Brain microvascular endothelial cell (primary cell): ENCODE results near the gene TMIE.

Experiments
- DNase-seq: peaks from one replicate; pipeline ENCODE4 v3.0.0-alpha.2; 2020
- H3K27ac ChIP-seq: fragments of 250-450 bp; sonication (Bioruptor Pico); 2 replicates; pipeline ENCODE4 v1.5.1; 2020; ENCODE audit warnings: mild to moderate bottlenecking, moderate library complexity
- H3K27me3 ChIP-seq: fragments of 250-450 bp; sonication (Bioruptor Pico); replicated peaks from 2 replicates; pipeline ENCODE4 v1.5.1; 2020; ENCODE audit warnings: mild to moderate bottlenecking
- H3K36me3 ChIP-seq: fragments of 250-450 bp; sonication (Bioruptor Pico); replicated peaks from 2 replicates; pipeline ENCODE4 v1.5.1; 2020; ENCODE audit warnings: mild to moderate bottlenecking
- H3K4me3 ChIP-seq: 2 replicates; pipeline ENCODE4 v1.5.1; 2011; ENCODE audit warnings: low read depth, mild to moderate bottlenecking, control low read depth, low read length, moderate library complexity
- in situ Hi-C: cut with HindIII; loops from 2 replicates; pipeline ENCODE4 v1.10.0; 2017; ENCODE audit warnings: low sequenced_read_pairs, low pct_ligation_motif_present
- TF ChIP-seq, protein P1 (sequence below): IDR thresholded peaks from 2 replicates; pipeline ENCODE4 v1.5.1; 2011; ENCODE audit warnings: low read depth, mild to moderate bottlenecking, moderate library complexity, low read length, control low read depth, inconsistent platforms; ENCODE audit errors: missing control alignments

The TMIE gene

DNA sequence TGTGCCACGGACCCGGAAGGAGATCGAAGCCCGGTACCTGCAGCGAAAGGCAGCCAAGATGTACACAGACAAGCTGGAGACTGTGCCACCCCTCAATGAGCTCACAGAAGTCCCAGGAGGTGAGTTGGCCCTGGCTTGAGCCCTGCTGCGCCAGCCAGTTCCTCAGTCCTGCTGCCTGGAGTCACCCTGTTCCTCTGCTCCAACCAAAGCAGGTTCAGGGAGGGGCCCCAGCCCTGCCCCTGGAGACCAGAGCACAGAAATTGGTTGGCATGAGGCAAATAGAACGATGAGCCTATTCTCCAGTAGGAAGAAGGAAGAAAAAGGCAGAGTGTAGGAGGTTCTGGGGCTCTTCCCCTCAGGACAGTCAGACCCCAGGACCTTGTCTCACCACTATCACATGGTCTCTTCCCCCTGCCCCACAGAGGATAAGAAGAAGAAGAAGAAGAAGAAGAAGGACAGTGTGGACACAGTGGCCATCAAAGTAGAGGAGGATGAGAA lies 8.0 kb downstream of the TMIE start:
- Histone ChIP-seq H3K36me3 (no peaks in the 10 kb centered on the region), H3K27ac (no peak overlapping the region), H3K4me3 (no peak overlapping the region), H3K27me3 (no peaks in the 10 kb centered on the region)
- TF ChIP-seq, protein P1, sequence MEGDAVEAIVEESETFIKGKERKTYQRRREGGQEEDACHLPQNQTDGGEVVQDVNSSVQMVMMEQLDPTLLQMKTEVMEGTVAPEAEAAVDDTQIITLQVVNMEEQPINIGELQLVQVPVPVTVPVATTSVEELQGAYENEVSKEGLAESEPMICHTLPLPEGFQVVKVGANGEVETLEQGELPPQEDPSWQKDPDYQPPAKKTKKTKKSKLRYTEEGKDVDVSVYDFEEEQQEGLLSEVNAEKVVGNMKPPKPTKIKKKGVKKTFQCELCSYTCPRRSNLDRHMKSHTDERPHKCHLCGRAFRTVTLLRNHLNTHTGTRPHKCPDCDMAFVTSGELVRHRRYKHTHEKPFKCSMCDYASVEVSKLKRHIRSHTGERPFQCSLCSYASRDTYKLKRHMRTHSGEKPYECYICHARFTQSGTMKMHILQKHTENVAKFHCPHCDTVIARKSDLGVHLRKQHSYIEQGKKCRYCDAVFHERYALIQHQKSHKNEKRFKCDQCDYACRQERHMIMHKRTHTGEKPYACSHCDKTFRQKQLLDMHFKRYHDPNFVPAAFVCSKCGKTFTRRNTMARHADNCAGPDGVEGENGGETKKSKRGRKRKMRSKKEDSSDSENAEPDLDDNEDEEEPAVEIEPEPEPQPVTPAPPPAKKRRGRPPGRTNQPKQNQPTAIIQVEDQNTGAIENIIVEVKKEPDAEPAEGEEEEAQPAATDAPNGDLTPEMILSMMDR = no peak
- in situ Hi-C loops = no loop called here
- no peak for DNase-seq

DNA sequence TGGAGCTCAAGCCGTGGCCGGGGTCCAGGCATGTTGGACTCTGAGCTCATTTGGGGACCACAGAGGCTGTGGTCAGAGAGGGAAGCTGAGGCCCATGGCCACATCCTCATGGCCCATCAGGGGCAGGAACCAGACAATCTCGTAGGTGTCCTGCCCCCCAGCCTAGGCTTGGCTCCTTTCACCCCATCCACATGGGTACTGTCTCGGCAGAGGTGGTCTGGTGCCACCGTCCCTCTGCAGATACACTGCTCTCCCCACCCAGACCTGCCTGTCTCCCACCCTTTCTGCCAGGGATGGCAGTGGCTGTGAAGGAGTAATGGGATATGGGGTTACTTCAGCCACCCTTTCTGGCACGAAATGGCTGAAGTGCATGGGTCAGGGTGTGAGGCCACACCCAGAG lies 8.5 kb downstream of the TMIE start:
- TF ChIP-seq, protein P1 = no peak
- in situ Hi-C loops = no loop called here
- Histone ChIP-seq H3K4me3 (no peak overlapping the region), H3K36me3 (no peaks in the 10 kb centered on the region), H3K27me3 (no peaks in the 10 kb centered on the region), H3K27ac (no peak overlapping the region)
- DNase-seq = no peak

DNA sequence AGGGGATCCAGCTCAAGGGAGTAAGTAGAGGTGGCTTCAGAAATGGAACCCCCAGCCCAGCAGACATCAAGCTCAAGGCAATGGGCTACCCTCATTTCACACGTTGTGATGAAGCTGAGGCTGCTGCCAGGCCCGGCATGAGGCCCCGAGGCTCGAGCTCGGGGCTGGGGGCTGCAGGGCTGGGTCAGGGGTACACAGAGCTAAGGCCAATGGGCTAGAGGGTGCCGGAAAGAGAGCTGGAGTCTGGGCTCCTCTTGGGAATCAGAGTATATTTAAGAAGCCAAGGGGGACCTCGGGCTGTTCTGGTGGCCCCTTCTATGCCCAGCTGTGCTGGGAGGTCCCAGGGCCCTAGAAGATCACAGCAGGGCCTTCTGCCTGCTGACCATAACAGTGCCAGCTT lies 9.0 kb downstream of the TMIE start:
- Histone ChIP-seq H3K4me3 (no peak overlapping the region), H3K27me3 (no peaks in the 10 kb centered on the region), H3K36me3 (no peaks in the 10 kb centered on the region), H3K27ac (no peak overlapping the region)
- in situ Hi-C loops = no loop called here
- TF ChIP-seq, protein P1 = no peak
- DNase-seq = no peak

DNA sequence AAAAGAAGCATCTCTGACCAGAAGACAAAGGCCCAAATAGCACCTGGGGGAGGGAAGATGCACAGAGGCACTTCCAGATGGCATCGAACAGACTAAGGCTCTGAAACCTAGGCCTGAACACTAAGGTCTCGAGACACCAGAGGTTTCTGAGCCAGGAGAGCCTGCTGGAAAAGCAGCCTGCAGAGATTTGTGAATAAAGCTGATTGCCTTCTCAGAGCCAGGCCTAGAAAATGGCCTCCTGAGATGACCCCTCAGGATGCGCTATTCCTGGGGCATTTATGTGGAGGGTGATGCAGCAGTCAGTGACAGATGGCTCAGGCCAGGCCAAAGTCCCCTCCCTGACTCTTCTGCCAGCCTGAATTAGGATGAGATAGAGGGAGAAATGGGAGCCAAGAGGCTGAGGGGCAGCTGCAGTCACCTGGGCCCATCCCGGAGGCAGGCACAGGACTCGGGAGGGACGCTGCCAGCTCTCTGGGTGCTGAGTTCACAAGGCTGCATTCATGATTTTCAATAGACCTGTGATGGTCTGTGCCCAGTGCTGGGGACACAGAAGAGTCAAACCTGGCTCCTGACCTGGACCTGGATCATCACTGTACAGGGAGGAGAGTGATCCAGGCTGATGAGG lies 9.6 kb downstream of the TMIE start:
- H3K27ac ChIP-seq = no peak overlapping the region
- H3K4me3 ChIP-seq = no peak overlapping the region
- no peak for DNase-seq
- in situ Hi-C loops = no loop called here
- H3K36me3 ChIP-seq = no peaks in the 10 kb centered on the region
- H3K27me3 ChIP-seq = peaks cover 2% of the 10 kb centered on the region
- TF ChIP-seq, protein P1 = no peak

DNA sequence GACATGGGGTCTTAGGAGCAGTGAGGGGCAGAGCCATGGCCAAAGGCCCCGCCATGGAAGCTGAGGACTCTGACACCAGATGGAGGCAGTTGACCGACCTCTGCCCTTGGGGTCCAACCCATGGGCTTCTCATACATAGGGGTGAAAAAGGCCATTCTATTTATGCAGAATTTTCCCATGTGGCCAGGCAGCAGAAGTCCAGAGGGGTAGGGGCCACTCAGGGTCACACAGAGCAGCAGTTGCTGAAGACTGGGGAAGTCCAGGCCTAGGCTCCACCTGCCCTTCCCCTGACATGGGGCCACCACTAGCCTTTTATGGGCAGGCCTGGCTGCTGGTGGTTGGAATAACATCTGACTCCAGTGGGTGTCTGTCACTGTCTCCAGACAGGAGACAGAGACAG lies 10.1 kb downstream of the TMIE start:
- Histone ChIP-seq H3K27ac (no peak overlapping the region), H3K4me3 (no peak overlapping the region), H3K36me3 (no peaks in the 10 kb centered on the region), H3K27me3 (peaks cover 3% of the 10 kb centered on the region)
- TF ChIP-seq, protein P1 = no peak
- in situ Hi-C loops = no loop called here
- DNase-seq = no peak

DNA sequence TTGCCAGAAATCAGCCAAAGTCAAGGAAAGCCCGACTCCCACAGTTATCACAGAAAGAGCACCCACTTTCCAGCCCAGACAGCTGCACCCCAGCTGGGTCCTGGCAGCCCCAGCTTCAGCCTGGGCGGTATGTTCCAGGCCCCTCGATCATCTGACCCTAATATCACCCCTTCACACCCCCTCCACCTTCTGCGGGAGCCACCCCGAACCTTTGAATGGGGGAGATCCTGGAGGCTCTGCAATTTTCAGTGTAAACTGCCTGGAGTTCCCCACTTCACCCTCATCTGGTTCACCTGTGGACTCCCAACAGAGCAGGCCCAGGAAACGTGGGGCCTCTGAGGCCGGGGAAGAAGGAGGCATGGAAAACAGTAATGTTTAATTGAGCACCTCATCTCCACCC lies 10.6 kb downstream of the TMIE start:
- Histone ChIP-seq H3K27ac (no peak overlapping the region), H3K4me3 (no peak overlapping the region), H3K36me3 (no peaks in the 10 kb centered on the region), H3K27me3 (peaks cover 3% of the 10 kb centered on the region)
- DNase-seq = no peak
- TF ChIP-seq, protein P1 = no peak
- in situ Hi-C loops = no loop called here
